Measurements from ENCODE around the gene KLHDC3. TPM values are rescaled to one million over a fixed set of nuclear protein-coding genes. Genes with fewer than 3 reads are reported as not detected.
"Not testable (repeated sequence)": the region's sequence is repeated elsewhere in the genome, so short reads cannot be mapped to it uniquely, and the experiment has no call there.

Gene KLHDC3
- total and polyA plus RNA-seq, 2 experiments from 2014 or later: 334 to 343 TPM

- H3K9me3 ChIP-seq (ENCODE audit: low read depth): no peaks in the 10 kb centered on the region
Measured at GRCh38 chr6:42993445-42993844, 20.6 kb upstream of the KLHDC3 start.

GRCh38 chr6:42996513-42996912 is 17.5 kb upstream of the KLHDC3 start:
- Histone ChIP-seq H3K4me3 (no peak overlapping the region), H3K9me3 (ENCODE audit: low read depth) (no peaks in the 10 kb centered on the region), H3K36me3 (peaks cover 3% of the 10 kb centered on the region), H3K27ac (no peak overlapping the region), H3K4me1 (ENCODE audit: low read depth) (no peaks in the 10 kb centered on the region), H3K27me3 (no peaks in the 10 kb centered on the region)
- no peak for TF ChIP-seq CTCF (IDR thresholded peaks at IDR 0.05; ENCODE audit: low read depth, low read length)
- DNase-seq (ENCODE audit: low read depth in 1 of 2, low spot score in 1 of 2): no peak

More at GRCh38 chr6:42993445-42993844, 20.6 kb upstream of the KLHDC3 start:
- Histone ChIP-seq H3K27me3 (no peaks in the 10 kb centered on the region), H3K27ac (no peak overlapping the region), H3K36me3 (peaks cover 15% of the 10 kb centered on the region), H3K4me1 (ENCODE audit: low read depth) (no peaks in the 10 kb centered on the region), H3K4me3 (no peak overlapping the region)
- no peak for DNase-seq (ENCODE audit: low read depth in 1 of 2, low spot score in 1 of 2)
- TF ChIP-seq CTCF (IDR thresholded peaks at IDR 0.05; ENCODE audit: low read depth, low read length): no peak

- H3K27me3 ChIP-seq; DNase-seq (ENCODE audit: low read depth in 1 of 2, low spot score in 1 of 2); H3K27ac ChIP-seq; H3K36me3 ChIP-seq; H3K9me3 ChIP-seq (ENCODE audit: low read depth); H3K4me3 ChIP-seq; H3K4me1 ChIP-seq (ENCODE audit: low read depth): not testable (repeated sequence)
Measured at GRCh38 chr6:42998205-42998604, 15.8 kb upstream of the KLHDC3 start.

GRCh38 chr6:43001843-43002242 is 12.2 kb upstream of the KLHDC3 start:
- no peak for DNase-seq (ENCODE audit: low read depth in 1 of 2, low spot score in 1 of 2)
- H3K4me1 ChIP-seq (ENCODE audit: low read depth): no peaks in the 10 kb centered on the region
- no peak for TF ChIP-seq CTCF (IDR thresholded peaks at IDR 0.05; ENCODE audit: low read depth, low read length)

GRCh38 chr6:43005844-43006243 is 8.2 kb upstream of the KLHDC3 start:
- no peaks in the 10 kb centered on the region for H3K27me3 ChIP-seq
- H3K4me3 ChIP-seq: no peak overlapping the region
- no peak for TF ChIP-seq CTCF (IDR thresholded peaks at IDR 0.05; ENCODE audit: low read depth, low read length)
- H3K36me3 ChIP-seq: peaks cover 15% of the 10 kb centered on the region
- no peaks in the 10 kb centered on the region for H3K4me1 ChIP-seq (ENCODE audit: low read depth)
- H3K9me3 ChIP-seq (ENCODE audit: low read depth): no peaks in the 10 kb centered on the region
- H3K27ac ChIP-seq: no peak overlapping the region
- DNase-seq (ENCODE audit: low read depth in 1 of 2, low spot score in 1 of 2): no peak

More at GRCh38 chr6:43001843-43002242, 12.2 kb upstream of the KLHDC3 start:
- H3K27me3 ChIP-seq: no peaks in the 10 kb centered on the region
- H3K4me3 ChIP-seq: no peak overlapping the region
- H3K9me3 ChIP-seq (ENCODE audit: low read depth): no peaks in the 10 kb centered on the region
- peaks cover under 1% of the 10 kb centered on the region for H3K36me3 ChIP-seq
- no peak overlapping the region for H3K27ac ChIP-seq

- no peak for TF ChIP-seq CTCF (IDR thresholded peaks at IDR 0.05; ENCODE audit: low read depth, low read length)
- Histone ChIP-seq H3K9me3 (ENCODE audit: low read depth) (no peaks in the 10 kb centered on the region), H3K27me3 (no peaks in the 10 kb centered on the region), H3K4me3 (no peak overlapping the region), H3K36me3 (peaks cover 19% of the 10 kb centered on the region), H3K4me1 (ENCODE audit: low read depth) (no peaks in the 10 kb centered on the region), H3K27ac (no peak overlapping the region)
- no peak for DNase-seq (ENCODE audit: low read depth in 1 of 2, low spot score in 1 of 2)
Measured at GRCh38 chr6:43006251-43006650, 7.8 kb upstream of the KLHDC3 start.
